Liver (tissue), 3 donors: ENCODE measurements around the gene FTO.

Source experiments
- CTCF ChIP-seq: fragments of 150-350 bp; IDR thresholded peaks from 2 replicates; pipeline ENCODE4 v1.5.1; 2017; ENCODE audit warnings: improper control_type of control experiment, low read depth, low read length; ENCODE audit not compliant: missing input control
- EGR1 ChIP-seq, 2 donors: IDR thresholded peaks; 2 replicates each; pipeline ENCODE4 v1.6.1; 2016 to 2018; ENCODE audit warnings: antibody characterized with exemption in 2 of 2, low read depth in 2 of 2
- RAD21 ChIP-seq, 2 donors: IDR thresholded peaks; 2 replicates each; pipeline ENCODE4 v1.6.1; 2016; ENCODE audit warnings: antibody characterized with exemption in 2 of 2, mild to moderate bottlenecking in 2 of 2
- TF ChIP-seq, protein P1 (sequence below): IDR thresholded peaks from 2 replicates; pipeline ENCODE4 v1.6.1; 2016; ENCODE audit warnings: antibody characterized with exemption
- TF ChIP-seq, protein P2 (sequence below): IDR thresholded peaks from 2 replicates; pipeline ENCODE4 v1.6.1; 2016; ENCODE audit warnings: antibody characterized with exemption, mild to moderate bottlenecking
- donor health status: healthy.
- donor health status: healthy.

GRCh38 chr16:53714205-53715022 is 10.5 kb downstream of the FTO start:
- TF ChIP-seq CTCF (no peak), EGR1 (IDR thresholded peaks at IDR 0.05; ENCODE audit: low read depth in 2 of 2) (no peak), RAD21 (IDR thresholded peaks at IDR 0.05) (no peak)
- TF ChIP-seq, protein P1, sequence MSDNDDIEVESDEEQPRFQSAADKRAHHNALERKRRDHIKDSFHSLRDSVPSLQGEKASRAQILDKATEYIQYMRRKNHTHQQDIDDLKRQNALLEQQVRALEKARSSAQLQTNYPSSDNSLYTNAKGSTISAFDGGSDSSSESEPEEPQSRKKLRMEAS, result no peak
- TF ChIP-seq, protein P2, sequence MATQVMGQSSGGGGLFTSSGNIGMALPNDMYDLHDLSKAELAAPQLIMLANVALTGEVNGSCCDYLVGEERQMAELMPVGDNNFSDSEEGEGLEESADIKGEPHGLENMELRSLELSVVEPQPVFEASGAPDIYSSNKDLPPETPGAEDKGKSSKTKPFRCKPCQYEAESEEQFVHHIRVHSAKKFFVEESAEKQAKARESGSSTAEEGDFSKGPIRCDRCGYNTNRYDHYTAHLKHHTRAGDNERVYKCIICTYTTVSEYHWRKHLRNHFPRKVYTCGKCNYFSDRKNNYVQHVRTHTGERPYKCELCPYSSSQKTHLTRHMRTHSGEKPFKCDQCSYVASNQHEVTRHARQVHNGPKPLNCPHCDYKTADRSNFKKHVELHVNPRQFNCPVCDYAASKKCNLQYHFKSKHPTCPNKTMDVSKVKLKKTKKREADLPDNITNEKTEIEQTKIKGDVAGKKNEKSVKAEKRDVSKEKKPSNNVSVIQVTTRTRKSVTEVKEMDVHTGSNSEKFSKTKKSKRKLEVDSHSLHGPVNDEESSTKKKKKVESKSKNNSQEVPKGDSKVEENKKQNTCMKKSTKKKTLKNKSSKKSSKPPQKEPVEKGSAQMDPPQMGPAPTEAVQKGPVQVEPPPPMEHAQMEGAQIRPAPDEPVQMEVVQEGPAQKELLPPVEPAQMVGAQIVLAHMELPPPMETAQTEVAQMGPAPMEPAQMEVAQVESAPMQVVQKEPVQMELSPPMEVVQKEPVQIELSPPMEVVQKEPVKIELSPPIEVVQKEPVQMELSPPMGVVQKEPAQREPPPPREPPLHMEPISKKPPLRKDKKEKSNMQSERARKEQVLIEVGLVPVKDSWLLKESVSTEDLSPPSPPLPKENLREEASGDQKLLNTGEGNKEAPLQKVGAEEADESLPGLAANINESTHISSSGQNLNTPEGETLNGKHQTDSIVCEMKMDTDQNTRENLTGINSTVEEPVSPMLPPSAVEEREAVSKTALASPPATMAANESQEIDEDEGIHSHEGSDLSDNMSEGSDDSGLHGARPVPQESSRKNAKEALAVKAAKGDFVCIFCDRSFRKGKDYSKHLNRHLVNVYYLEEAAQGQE, result no peak
